GM18907 (cell line): Measurements from ENCODE around the gene LTBP3.
A peak's percentile ranks its signal among the peaks of the same experiment; 100 is the strongest.

ENCODE experiments used
- ATAC-seq: cut with Tn5 transposase; IDR thresholded peaks from one replicate; pipeline ENCODE4 v1.9.1; 2021; ENCODE audit warnings: mild to moderate bottlenecking, moderate library complexity; ENCODE audit not compliant: unreplicated experiment

The LTBP3 gene

DNA sequence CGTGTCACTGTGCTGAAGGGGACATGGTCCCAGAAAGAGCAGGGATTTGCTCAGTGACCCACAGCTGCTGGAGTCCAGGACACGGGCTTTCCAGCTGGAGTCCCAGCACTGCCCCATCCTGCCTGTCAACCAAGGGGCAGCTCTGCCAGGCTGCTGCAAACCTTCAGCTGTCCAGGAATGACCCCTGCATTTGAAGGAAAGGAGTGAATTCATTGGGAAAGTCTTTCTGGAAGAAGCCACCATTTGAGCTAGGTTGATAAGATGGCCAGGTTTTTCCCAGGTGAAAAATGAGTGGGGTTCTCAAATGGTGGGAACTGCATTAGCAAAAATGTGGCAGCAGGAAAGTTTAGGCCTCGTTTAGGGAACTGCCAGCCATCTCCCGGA lies 28.1 kb upstream of the LTBP3 start:
- ATAC-seq, result no peak

DNA sequence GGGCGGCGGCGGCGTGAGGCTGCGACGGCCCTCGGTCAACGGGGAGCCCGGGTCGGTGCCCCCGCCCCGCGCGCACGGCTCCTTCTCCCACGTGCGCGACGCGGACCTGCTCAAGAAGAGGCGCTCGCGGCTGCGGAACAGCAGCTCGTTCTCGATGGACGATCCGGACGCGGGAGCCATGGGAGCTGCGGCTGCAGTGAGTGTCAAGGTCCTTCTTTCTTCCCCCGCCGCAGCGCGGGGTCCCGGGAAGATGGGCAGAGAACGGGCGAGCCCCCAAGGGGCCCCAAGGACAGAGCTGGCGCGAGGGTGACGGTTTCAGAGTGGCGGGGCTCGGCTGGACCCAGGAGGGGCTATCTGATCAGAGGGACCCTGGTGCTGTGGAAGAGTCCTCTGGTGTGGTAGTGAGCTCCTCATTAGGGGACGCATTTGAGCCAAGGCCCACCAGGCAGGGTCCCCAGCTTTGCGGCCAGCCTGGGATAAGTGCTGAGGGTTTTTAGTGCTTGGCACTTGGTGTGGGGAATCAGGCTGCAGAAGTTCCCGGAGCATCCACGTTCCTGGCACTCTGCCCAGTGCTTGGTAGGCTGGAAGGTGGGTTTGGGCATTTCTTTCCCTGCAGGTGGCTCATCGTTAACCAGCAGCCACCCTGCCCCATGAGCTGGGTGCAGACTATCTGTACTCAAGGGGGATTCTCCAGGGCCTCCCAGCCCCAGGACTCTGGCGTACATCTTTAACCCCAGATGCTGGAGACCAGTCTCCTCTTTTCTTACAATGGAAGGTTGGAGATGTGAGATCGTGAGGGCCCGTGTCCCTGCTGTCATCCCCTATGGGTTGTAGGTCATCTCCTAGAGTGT lies 27.5 kb upstream of the LTBP3 start:
- ATAC-seq, result no peak

DNA sequence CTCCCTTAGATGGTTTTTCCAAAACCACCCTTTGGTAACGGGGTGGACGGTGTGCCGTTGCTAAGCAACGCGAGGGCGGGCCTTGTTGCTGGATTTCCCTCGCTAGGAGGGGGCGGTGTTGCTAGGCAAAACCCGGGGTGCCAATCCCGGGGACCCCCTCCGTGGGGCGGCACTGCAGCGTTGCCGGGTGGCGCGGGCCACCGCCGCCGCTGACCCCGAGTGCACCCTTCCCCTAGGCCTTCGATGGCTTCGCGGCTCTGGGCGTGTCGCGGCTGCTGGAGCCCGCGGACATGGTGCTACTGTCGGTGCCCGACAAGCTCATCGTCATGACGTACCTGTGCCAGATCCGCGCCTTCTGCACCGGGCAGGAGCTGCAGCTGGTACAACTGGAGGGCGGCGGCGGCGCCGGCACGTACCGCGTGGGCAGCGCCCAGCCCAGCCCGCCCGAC lies 26.6 kb upstream of the LTBP3 start:
- no peak for ATAC-seq

GRCh38 chr11:65584106-65584505 lies 25.9 kb upstream of the LTBP3 start:
- ATAC-seq, result no peak

GRCh38 chr11:65583589-65583988 lies 25.4 kb upstream of the LTBP3 start:
- no peak for ATAC-seq

DNA sequence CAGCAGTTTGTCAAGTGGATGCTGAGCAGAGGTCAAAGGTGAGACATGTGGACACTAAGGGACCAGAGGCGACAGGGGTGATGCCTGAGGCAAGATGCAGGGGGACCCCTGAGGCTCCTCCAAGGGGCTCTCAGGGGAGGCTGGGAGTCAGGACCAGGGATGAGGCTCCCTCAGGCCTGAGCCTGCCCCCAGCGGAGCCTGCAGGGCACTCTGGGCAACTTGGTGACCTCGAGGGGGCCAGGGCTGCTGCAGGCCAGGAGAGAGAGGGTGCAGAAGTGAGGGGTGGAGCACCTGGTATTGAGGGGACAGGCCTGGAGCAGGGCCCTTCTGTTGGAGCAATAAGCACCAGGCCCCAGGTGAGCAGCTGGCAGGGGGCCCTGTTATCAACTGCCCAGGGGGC lies 23.8 kb upstream of the LTBP3 start:
- no peak for ATAC-seq

- no peak for ATAC-seq
Measured at GRCh38 chr11:65580756-65581155, 22.6 kb upstream of the LTBP3 start.

GRCh38 chr11:65580031-65580692 lies 22.0 kb upstream of the LTBP3 start:
- ATAC-seq, result no peak

GRCh38 chr11:65579291-65579690 lies 21.1 kb upstream of the LTBP3 start:
- no peak for ATAC-seq

GRCh38 chr11:65578667-65579066 lies 20.5 kb upstream of the LTBP3 start:
- ATAC-seq, result no peak

GRCh38 chr11:65578134-65578533 lies 20.0 kb upstream of the LTBP3 start:
- ATAC-seq, result no peak

GRCh38 chr11:65577756-65578109 lies 19.6 kb upstream of the LTBP3 start:
- ATAC-seq, result no peak

DNA sequence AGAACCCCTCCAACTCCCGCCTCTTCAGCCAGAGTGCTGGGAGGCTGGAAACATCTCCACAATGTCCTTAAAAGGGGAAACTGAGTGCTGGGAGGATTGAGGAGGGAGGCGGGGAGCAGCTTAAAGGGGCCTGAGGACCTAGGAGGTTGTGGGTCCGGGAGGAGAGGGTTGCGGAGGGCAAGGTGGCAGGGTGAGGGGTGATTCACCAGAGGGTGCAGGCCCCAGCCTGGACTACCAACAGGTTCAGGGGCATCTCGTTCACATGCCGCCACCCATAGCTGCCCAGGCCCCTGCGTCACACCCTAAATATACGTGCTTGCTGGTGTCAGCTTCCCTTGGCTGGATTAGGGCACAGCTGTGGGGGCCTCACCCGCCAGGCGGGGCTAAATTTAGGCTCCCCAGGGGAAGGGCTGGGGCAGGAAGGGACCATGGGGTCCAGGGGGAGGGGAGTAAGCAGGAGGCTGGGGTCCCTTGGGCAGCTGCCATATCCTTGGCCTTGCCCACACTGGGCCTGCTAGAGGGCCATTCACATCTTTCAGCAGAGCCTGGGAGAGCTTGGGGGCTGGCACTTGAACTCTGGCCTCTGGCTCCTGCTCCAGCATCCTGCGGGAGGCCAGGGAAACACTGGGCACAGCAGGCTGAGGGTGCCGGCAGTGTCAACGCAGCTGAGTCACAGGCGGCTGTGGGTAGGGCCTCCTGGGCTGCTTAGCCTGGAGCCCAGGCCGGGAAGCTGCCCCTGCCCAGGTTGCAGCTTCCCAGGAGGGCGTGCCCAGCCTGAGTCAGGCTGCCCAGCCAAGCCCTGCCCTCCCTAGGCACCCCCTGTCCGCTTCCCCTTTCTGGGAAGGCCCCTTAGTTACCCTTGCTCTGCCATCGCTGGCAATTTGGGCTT lies 19.0 kb upstream of the LTBP3 start:
- no peak for ATAC-seq

GRCh38 chr11:65576232-65576866 lies 18.2 kb upstream of the LTBP3 start:
- ATAC-seq, result no peak

DNA sequence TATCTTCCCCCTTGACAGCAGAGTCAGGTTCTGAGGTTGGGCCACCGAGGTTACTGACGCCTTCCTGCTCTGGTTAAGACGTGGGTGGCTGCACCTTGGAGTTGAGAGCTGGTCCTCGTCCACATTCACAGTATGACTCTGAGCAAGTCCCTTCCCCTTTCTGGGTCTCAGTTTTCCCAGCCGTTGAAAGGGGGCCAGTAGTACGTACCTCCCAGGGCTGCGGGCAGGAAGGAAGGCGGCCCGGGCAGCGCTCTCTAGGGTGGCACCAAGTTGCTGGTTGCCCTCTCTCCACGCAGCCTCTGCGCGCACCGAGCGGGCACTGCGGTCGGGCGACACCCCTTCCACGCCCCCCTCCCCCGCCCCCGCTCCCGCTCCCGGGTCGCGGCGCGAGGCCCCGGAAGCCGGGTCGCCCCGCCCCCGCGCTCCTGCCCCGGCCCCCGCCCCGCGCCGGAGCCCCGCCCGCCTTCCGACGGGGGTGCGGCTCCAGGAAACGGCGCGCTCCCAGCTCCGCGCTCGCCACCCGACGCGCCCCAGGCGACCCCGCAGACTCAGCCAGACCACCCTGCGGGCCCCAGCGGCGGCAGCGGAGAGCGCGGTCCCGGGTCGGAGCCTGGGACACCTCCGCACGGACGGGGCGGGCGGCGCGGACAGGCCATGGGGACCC lies 17.5 kb upstream of the LTBP3 start, which contains the start of gene EHBP1L1:
TSS of gene EHBP1L1 (plus strand) at position 486 of the 664 bp plus-strand sequence. CDS start 250 bp downstream, outside the sequence.
- peak; percentile 12 for ATAC-seq

GRCh38 chr11:65574811-65575567 lies 16.8 kb upstream of the LTBP3 start:
- ATAC-seq, result no peak

- peak; percentile 34 for ATAC-seq
Measured at GRCh38 chr11:65574109-65574810, 16.1 kb upstream of the LTBP3 start.

DNA sequence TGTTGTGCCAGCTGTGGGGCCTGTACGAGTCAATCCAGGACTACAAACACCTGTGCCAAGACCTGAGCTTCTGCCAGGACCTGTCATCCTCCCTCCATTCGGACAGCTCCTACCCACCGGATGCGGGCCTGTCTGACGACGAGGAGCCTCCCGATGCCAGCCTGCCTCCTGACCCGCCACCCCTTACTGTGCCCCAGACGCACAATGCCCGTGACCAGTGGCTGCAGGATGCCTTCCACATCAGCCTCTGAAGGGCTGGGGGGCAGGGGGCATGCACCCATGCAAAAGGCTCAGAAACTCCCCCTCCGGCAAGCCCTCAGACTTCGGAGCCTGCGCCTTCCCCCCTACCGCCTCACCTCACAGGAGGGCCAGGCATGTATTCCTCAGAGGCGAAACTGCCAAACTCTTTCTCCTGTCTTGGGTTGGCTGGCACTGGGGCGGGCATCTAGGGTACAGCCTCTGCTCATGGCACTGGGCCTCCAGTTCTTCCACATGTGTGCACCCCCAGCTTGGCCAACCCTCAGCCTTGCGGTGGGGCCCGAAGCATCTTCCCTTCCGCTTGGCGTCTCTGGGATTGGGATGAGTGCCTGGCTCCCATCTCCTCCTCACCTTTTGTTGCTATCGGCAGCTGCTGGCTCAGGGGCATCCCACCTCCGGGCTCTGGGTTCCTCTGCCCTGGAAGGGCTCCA lies 15.4 kb upstream of the LTBP3 start:
- ATAC-seq, result peak; percentile 0
